KMS-11 (cell line): ENCODE data around the gene ZSCAN18.

Source experiments
- H2AFZ ChIP-seq: fragments of 200-600 bp; sonication (generic); 2 replicates; pipeline ENCODE4 v1.6.1; 2016; ENCODE audit warnings: antibody characterized with exemption, mixed run types, low read depth
- H3K27ac ChIP-seq: fragments of 200-600 bp; sonication (generic); 2 replicates; pipeline ENCODE4 v1.6.1; 2016; ENCODE audit warnings: mild to moderate bottlenecking, mixed run types
- H3K27me3 ChIP-seq: fragments of 200-600 bp; sonication (generic); 2 replicates; pipeline ENCODE4 v1.6.1; 2017; ENCODE audit warnings: mild to moderate bottlenecking, low read depth, mixed run types, moderate library complexity; ENCODE audit not compliant: insufficient read depth
- H3K36me3 ChIP-seq: fragments of 200-600 bp; sonication (generic); 2 replicates; pipeline ENCODE4 v1.6.1; 2017; ENCODE audit warnings: mild to moderate bottlenecking, mixed run types; ENCODE audit not compliant: insufficient read depth
- H3K4me1 ChIP-seq: fragments of 200-600 bp; sonication (generic); 2 replicates; pipeline ENCODE4 v1.6.1; 2016; ENCODE audit warnings: mild to moderate bottlenecking, low read depth, mixed run types; ENCODE audit not compliant: poor library complexity, severe bottlenecking
- H3K4me2 ChIP-seq: fragments of 200-600 bp; sonication (generic); 2 replicates; pipeline ENCODE4 v1.7.0; 2016; ENCODE audit warnings: mild to moderate bottlenecking, mixed run types
- H3K4me3 ChIP-seq: fragments of 200-600 bp; sonication (generic); IDR thresholded peaks from 2 replicates; pipeline ENCODE4 v1.6.1; 2017; ENCODE audit warnings: low read depth, low read length, mixed read lengths; ENCODE audit not compliant: insufficient read depth
- H3K79me2 ChIP-seq: fragments of 200-600 bp; sonication (generic); 2 replicates; pipeline ENCODE4 v1.6.1; 2016; ENCODE audit warnings: low read depth, mixed run types; ENCODE audit not compliant: insufficient read depth
- H3K9ac ChIP-seq: fragments of 200-600 bp; sonication (generic); 2 replicates; pipeline ENCODE4 v1.6.1; 2016; ENCODE audit warnings: mild to moderate bottlenecking, mixed run types
- H4K20me1 ChIP-seq: fragments of 200-600 bp; sonication (generic); 2 replicates; pipeline ENCODE4 v1.6.1; 2016; ENCODE audit warnings: mild to moderate bottlenecking, mixed run types; ENCODE audit not compliant: insufficient read depth
- TF ChIP-seq, protein P1 (sequence below): fragments of 200-600 bp; sonication (generic); conservative IDR thresholded peaks from 2 replicates; pipeline ENCODE4 v1.6.1; 2017; ENCODE audit warnings: low read depth, mild to moderate bottlenecking, antibody characterized with exemption, low read length, moderate library complexity, mixed read lengths

The ZSCAN18 gene

DNA sequence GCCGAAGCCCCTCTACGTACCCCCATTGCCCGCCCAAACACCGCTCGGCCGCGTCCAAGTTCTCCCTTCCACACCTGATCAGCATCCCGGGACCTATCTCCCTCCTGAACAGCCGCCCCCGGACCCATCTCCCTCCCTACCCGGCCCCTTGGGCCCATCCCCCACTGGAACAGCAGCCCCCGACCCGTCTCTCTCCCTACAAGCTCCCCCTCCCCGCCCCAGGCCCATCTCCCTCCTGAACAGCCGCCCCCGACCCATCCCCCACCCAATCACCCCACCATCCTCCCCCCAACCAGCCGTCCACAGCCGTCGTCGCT lies 63.6 kb downstream of the ZSCAN18 start:
- Histone ChIP-seq H3K4me1 (no peaks in the 10 kb centered on the region), H3K27me3 (peaks cover 8% of the 10 kb centered on the region; the same call in 1 of the 2 replicates), H3K36me3 (no peaks in the 10 kb centered on the region), H3K4me2 (no peak overlapping the region), H2AFZ (no peak overlapping the region), H3K27ac (no peak overlapping the region), H3K79me2 (no peaks in the 10 kb centered on the region), H3K4me3 (no peak overlapping the region), H4K20me1 (no peaks in the 10 kb centered on the region), H3K9ac (no peak overlapping the region)
- TF ChIP-seq, protein P1, sequence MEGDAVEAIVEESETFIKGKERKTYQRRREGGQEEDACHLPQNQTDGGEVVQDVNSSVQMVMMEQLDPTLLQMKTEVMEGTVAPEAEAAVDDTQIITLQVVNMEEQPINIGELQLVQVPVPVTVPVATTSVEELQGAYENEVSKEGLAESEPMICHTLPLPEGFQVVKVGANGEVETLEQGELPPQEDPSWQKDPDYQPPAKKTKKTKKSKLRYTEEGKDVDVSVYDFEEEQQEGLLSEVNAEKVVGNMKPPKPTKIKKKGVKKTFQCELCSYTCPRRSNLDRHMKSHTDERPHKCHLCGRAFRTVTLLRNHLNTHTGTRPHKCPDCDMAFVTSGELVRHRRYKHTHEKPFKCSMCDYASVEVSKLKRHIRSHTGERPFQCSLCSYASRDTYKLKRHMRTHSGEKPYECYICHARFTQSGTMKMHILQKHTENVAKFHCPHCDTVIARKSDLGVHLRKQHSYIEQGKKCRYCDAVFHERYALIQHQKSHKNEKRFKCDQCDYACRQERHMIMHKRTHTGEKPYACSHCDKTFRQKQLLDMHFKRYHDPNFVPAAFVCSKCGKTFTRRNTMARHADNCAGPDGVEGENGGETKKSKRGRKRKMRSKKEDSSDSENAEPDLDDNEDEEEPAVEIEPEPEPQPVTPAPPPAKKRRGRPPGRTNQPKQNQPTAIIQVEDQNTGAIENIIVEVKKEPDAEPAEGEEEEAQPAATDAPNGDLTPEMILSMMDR, result no peak
